IMR-90 (cell line): ENCODE data around the gene PALS1.

Experiments
- CEBPB ChIP-seq: IDR thresholded peaks from 2 replicates; pipeline ENCODE4 v1.6.1; 2012; ENCODE audit warnings: low read depth, low read length, improper control_type of control experiment
- CHD1 ChIP-seq: IDR thresholded peaks from 2 replicates; pipeline ENCODE4 v1.6.1; 2012; ENCODE audit warnings: low read depth, low read length, improper control_type of control experiment
- CTCF ChIP-seq: conservative IDR thresholded peaks from 2 replicates; pipeline ENCODE4 v1.5.1; 2012; ENCODE audit warnings: mild to moderate bottlenecking, low read depth, low read length, improper control_type of control experiment
- FOS ChIP-seq: fragments of 150-350 bp; IDR thresholded peaks from 2 replicates; pipeline ENCODE4 v1.6.1; 2016; ENCODE audit warnings: low read depth, low read length
- MAFK ChIP-seq: IDR thresholded peaks from 2 replicates; pipeline ENCODE4 v1.6.1; 2012; ENCODE audit warnings: low read depth, low read length, improper control_type of control experiment
- MXI1 ChIP-seq: IDR thresholded peaks from 2 replicates; pipeline ENCODE4 v1.6.1; 2012; ENCODE audit warnings: low read depth, mild to moderate bottlenecking, low read length, moderate library complexity, borderline replicate concordance
- NFE2L2 ChIP-seq: fragments of 150-350 bp; IDR thresholded peaks from 2 replicates; pipeline ENCODE4 v1.6.1; 2016; ENCODE audit warnings: low read depth, mild to moderate bottlenecking, low read length
- POLR2A ChIP-seq: IDR thresholded peaks from 2 replicates; pipeline ENCODE4 v1.6.1; 2012; ENCODE audit warnings: mild to moderate bottlenecking, low read depth, low read length
- RAD21 ChIP-seq: IDR thresholded peaks from 2 replicates; pipeline ENCODE4 v1.6.1; 2012; ENCODE audit warnings: low read length, improper control_type of control experiment
- RCOR1 ChIP-seq: IDR thresholded peaks from 2 replicates; pipeline ENCODE4 v1.6.1; 2012; ENCODE audit warnings: mild to moderate bottlenecking, low read length, improper control_type of control experiment; ENCODE audit not compliant: insufficient replicate concordance
- RFX5 ChIP-seq: IDR thresholded peaks from 2 replicates; pipeline ENCODE4 v1.8.0; 2012; ENCODE audit warnings: low read depth, mild to moderate bottlenecking, low read length, moderate library complexity
- SMC3 ChIP-seq: fragments of 150-350 bp; IDR thresholded peaks from 2 replicates; pipeline ENCODE4 v1.6.1; 2016; ENCODE audit warnings: low read depth, mild to moderate bottlenecking, antibody characterized with exemption, low read length, moderate library complexity
- TF ChIP-seq, protein P1 (sequence below): fragments of 150-350 bp; IDR thresholded peaks from 2 replicates; pipeline ENCODE4 v1.6.1; 2016; ENCODE audit warnings: low read depth, mild to moderate bottlenecking, low read length, moderate library complexity, borderline replicate concordance
- TF ChIP-seq, protein P2 (sequence below): fragments of 150-350 bp; IDR thresholded peaks from 2 replicates; pipeline ENCODE4 v1.6.1; 2017; ENCODE audit warnings: mild to moderate bottlenecking, antibody characterized with exemption, low read length, low read depth

DNA sequence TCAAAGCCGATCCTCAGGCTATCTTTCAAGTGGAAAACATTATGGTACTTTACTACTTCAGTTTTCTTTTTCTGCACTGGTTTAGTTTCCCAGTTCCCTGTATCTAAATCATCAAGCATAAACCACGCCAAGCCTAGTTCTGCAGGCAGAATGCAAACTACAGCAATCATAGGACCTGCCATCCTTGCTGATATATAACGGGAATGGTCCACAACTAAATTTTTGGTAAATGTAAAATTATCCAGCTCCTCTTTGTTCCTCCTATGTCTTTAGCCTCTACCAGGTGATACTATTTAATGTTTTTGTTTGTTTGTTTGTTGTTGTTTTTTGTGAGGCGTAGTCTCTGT, 19.3 kb upstream of the PALS1 start:
- TF ChIP-seq CTCF (no peak), MXI1 (no peak), SMC3 (no peak), RAD21 (no peak), CHD1 (no peak), RCOR1 (no peak), POLR2A (no peak), CEBPB (no peak), RFX5 (no peak), MAFK (no peak), NFE2L2 (no peak), FOS (no peak)
- TF ChIP-seq, protein P1, sequence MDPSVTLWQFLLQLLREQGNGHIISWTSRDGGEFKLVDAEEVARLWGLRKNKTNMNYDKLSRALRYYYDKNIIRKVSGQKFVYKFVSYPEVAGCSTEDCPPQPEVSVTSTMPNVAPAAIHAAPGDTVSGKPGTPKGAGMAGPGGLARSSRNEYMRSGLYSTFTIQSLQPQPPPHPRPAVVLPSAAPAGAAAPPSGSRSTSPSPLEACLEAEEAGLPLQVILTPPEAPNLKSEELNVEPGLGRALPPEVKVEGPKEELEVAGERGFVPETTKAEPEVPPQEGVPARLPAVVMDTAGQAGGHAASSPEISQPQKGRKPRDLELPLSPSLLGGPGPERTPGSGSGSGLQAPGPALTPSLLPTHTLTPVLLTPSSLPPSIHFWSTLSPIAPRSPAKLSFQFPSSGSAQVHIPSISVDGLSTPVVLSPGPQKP: no peak
- TF ChIP-seq, protein P2, sequence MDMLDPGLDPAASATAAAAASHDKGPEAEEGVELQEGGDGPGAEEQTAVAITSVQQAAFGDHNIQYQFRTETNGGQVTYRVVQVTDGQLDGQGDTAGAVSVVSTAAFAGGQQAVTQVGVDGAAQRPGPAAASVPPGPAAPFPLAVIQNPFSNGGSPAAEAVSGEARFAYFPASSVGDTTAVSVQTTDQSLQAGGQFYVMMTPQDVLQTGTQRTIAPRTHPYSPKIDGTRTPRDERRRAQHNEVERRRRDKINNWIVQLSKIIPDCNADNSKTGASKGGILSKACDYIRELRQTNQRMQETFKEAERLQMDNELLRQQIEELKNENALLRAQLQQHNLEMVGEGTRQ: no peak
